GM23338 (cell line): ENCODE measurements around the gene SMAD9. TPM values are rescaled to one million over a fixed set of nuclear protein-coding genes. Genes with fewer than 3 reads are reported as not detected.

Source experiments
- ATAC-seq: fragments of 200-7000 bp; cut with Tn5 transposase; 3 replicates; pipeline ENCODE4 v1.9.1; 2020
- DNase-seq: peaks from one replicate; pipeline ENCODE4 v3.0.0-alpha.2; 2015; ENCODE audit warnings: low spot score
- H2AFZ ChIP-seq: fragments of 200-600 bp; sonication (generic); 2 replicates; pipeline ENCODE4 v1.8.0; 2016; ENCODE audit warnings: antibody characterized with exemption, mild to moderate bottlenecking, moderate library complexity
- H3F3A ChIP-seq: fragments of 200-600 bp; sonication (generic); replicated peaks from 2 replicates; pipeline ENCODE4 v1.8.0; 2017; ENCODE audit warnings: antibody characterized with exemption, mixed run types, low read depth
- H3K27ac ChIP-seq: fragments of 200-600 bp; sonication (generic); 2 replicates; pipeline ENCODE4 v1.6.1; 2016; ENCODE audit warnings: low read depth
- H3K27me3 ChIP-seq: fragments of 200-600 bp; sonication (generic); 2 replicates; pipeline ENCODE4 v1.8.0; 2016; ENCODE audit warnings: mild to moderate bottlenecking, mixed run types, moderate library complexity; ENCODE audit not compliant: insufficient read depth
- H3K36me3 ChIP-seq: fragments of 200-600 bp; sonication (generic); 2 replicates; pipeline ENCODE4 v1.8.0; 2016; ENCODE audit warnings: mild to moderate bottlenecking; ENCODE audit not compliant: insufficient read depth
- H3K4me1 ChIP-seq: fragments of 200-600 bp; sonication (generic); 2 replicates; pipeline ENCODE4 v1.8.0; 2016; ENCODE audit warnings: mild to moderate bottlenecking, moderate library complexity; ENCODE audit not compliant: insufficient read depth
- H3K4me2 ChIP-seq: fragments of 200-600 bp; sonication (generic); 2 replicates; pipeline ENCODE4 v1.7.1; 2017; ENCODE audit warnings: mixed run types
- H3K4me3 ChIP-seq: fragments of 200-600 bp; sonication (generic); 2 replicates; pipeline ENCODE4 v1.6.1; 2016; ENCODE audit warnings: mixed run types
- H3K79me2 ChIP-seq: fragments of 200-600 bp; sonication (generic); replicated peaks from 2 replicates; pipeline ENCODE4 v1.8.0; 2017; ENCODE audit warnings: mild to moderate bottlenecking; ENCODE audit not compliant: insufficient read depth
- H3K9me2 ChIP-seq: fragments of 200-600 bp; sonication (generic); 2 replicates; pipeline ENCODE4 v1.8.0; 2017; ENCODE audit not compliant: insufficient read depth
- H4K20me1 ChIP-seq: fragments of 200-600 bp; sonication (generic); replicated peaks from 2 replicates; pipeline ENCODE4 v1.8.0; 2017; ENCODE audit warnings: mild to moderate bottlenecking; ENCODE audit not compliant: insufficient read depth
- H3K27ac Mint-ChIP-seq: 2 replicates; pipeline ENCODE4 v1.8.0; 2020; ENCODE audit warnings: inconsistent platforms, mild to moderate bottlenecking, moderate library complexity, mixed read lengths
- H3K27me3 Mint-ChIP-seq: 3 replicates; pipeline ENCODE4 v1.8.0; 2022; ENCODE audit warnings: low read depth, mild to moderate bottlenecking, moderate library complexity, mixed read lengths, inconsistent platforms; ENCODE audit not compliant: insufficient read depth, poor library complexity
- H3K36me3 Mint-ChIP-seq: 3 replicates; pipeline ENCODE4 v1.8.0; 2021; ENCODE audit warnings: low read depth, mild to moderate bottlenecking, inconsistent platforms, moderate library complexity, mixed read lengths
- H3K4me1 Mint-ChIP-seq: 3 replicates; pipeline ENCODE4 v1.8.0; 2020; ENCODE audit warnings: mild to moderate bottlenecking, inconsistent platforms, mixed read lengths
- H3K4me3 Mint-ChIP-seq: 3 replicates; pipeline ENCODE4 v1.8.0; 2021; ENCODE audit warnings: moderate library complexity, mild to moderate bottlenecking, inconsistent platforms, mixed read lengths
- H3K9me3 Mint-ChIP-seq: 3 replicates; pipeline ENCODE4 v1.8.0; 2020; ENCODE audit warnings: moderate library complexity, mild to moderate bottlenecking, inconsistent platforms, mixed read lengths
- EZH2 ChIP-seq: fragments of 200-600 bp; sonication (generic); IDR thresholded peaks from one replicate; pipeline ENCODE4 v1.8.0; 2017; ENCODE audit warnings: antibody characterized with exemption, mild to moderate bottlenecking, low read depth; ENCODE audit not compliant: unreplicated experiment
- EZH2phosphoT487 ChIP-seq: fragments of 200-600 bp; sonication (generic); IDR thresholded peaks from one replicate; pipeline ENCODE4 v1.8.1; 2018; ENCODE audit warnings: antibody characterized with exemption; ENCODE audit not compliant: unreplicated experiment
- NANOG ChIP-seq: IDR thresholded peaks from 2 replicates; pipeline ENCODE4 v1.6.1; 2016; ENCODE audit warnings: antibody characterized with exemption, borderline replicate concordance
- POLR2AphosphoS5 ChIP-seq: IDR thresholded peaks from 2 replicates; pipeline ENCODE4 v1.6.1; 2016; ENCODE audit warnings: antibody characterized with exemption, low read depth
- ZNF331 ChIP-seq: fragments of 250-450 bp; sonication (Bioruptor Pico); IDR thresholded peaks from 2 replicates; pipeline ENCODE4 v1.5.0; 2020; ENCODE audit warnings: low read depth, mild to moderate bottlenecking, moderate library complexity
- polyA plus RNA-seq: library from polyadenylated mRNA; unstranded; fragments of >200 nt; fragmentation: Nextera tagmentation; extraction: Ambion mirVana; gene quantifications from 2 replicates; pipeline ENCODE4 v1.2.1, GENCODE V29; 2016
- total RNA-seq: library from RNA; depleted of rRNA; stranded (reverse); fragments of >200 nt; shearing (Covaris generic); gene quantifications from 2 replicates; pipeline ENCODE4 v1.2.3, GENCODE V29; 2014
- TF ChIP-seq, protein P1 (sequence below): IDR thresholded peaks from one replicate; pipeline ENCODE4 v1.6.1; 2018; ENCODE audit warnings: antibody characterized with exemption; ENCODE audit not compliant: unreplicated experiment

Gene SMAD9
- total and polyA plus RNA-seq, 2 experiments from 2014 or later = 0.95 to 1.3 TPM

- TF ChIP-seq, protein P1, sequence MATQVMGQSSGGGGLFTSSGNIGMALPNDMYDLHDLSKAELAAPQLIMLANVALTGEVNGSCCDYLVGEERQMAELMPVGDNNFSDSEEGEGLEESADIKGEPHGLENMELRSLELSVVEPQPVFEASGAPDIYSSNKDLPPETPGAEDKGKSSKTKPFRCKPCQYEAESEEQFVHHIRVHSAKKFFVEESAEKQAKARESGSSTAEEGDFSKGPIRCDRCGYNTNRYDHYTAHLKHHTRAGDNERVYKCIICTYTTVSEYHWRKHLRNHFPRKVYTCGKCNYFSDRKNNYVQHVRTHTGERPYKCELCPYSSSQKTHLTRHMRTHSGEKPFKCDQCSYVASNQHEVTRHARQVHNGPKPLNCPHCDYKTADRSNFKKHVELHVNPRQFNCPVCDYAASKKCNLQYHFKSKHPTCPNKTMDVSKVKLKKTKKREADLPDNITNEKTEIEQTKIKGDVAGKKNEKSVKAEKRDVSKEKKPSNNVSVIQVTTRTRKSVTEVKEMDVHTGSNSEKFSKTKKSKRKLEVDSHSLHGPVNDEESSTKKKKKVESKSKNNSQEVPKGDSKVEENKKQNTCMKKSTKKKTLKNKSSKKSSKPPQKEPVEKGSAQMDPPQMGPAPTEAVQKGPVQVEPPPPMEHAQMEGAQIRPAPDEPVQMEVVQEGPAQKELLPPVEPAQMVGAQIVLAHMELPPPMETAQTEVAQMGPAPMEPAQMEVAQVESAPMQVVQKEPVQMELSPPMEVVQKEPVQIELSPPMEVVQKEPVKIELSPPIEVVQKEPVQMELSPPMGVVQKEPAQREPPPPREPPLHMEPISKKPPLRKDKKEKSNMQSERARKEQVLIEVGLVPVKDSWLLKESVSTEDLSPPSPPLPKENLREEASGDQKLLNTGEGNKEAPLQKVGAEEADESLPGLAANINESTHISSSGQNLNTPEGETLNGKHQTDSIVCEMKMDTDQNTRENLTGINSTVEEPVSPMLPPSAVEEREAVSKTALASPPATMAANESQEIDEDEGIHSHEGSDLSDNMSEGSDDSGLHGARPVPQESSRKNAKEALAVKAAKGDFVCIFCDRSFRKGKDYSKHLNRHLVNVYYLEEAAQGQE = no peak
Observed at GRCh38 chr13:36815062-36815461, 105.0 kb downstream of the SMAD9 start (continued).

GRCh38 chr13:36814465-36814864 lies 105.6 kb downstream of the SMAD9 start:
- Histone ChIP-seq H3K4me2 (no peak overlapping the region), H3F3A (0 out of 2 replicates have a peak, but pooled peaks cover 3% of the 10 kb centered on the region), H3K9me2 (peaks cover 8% of the 10 kb centered on the region; the same call in 1 of the 2 replicates), H3K27ac (no peak overlapping the region), H4K20me1 (no peaks in the 10 kb centered on the region), H3K4me1 (peaks cover 15% of the 10 kb centered on the region), H3K36me3 (no peaks in the 10 kb centered on the region), H3K27me3 (no peaks in the 10 kb centered on the region), H2AFZ (no peak overlapping the region), H3K4me3 (no peak overlapping the region), H3K79me2 (no peaks in the 10 kb centered on the region)
- Mint-ChIP-seq H3K4me1 (peaks cover 18% of the 10 kb centered on the region), H3K27ac (no peak overlapping the region), H3K4me3 (no peak overlapping the region), H3K27me3 (no peaks in the 10 kb centered on the region), H3K36me3 (no peaks in the 10 kb centered on the region), H3K9me3 (no peaks in the 10 kb centered on the region)
- no peak for ATAC-seq
- DNase-seq = no peak
- TF ChIP-seq, protein P1 = no peak
- TF ChIP-seq EZH2 (no peak), ZNF331 (CRISPR knock-in tag) (no peak), EZH2phosphoT487 (no peak), NANOG (no peak)

- peaks cover 11% of the 10 kb centered on the region for H3K4me1 Mint-ChIP-seq
- no peak for DNase-seq
- 0 out of 2 replicates have a peak, but pooled peaks cover 2% of the 10 kb centered on the region for H3F3A ChIP-seq
- H2AFZ ChIP-seq = no peak overlapping the region
- H3K9me2 ChIP-seq = peaks cover 8% of the 10 kb centered on the region; the same call in 1 of the 2 replicates
- no peak overlapping the region for H3K4me3 ChIP-seq
- peaks cover 15% of the 10 kb centered on the region for H3K4me1 ChIP-seq
- TF ChIP-seq EZH2phosphoT487 (no peak), POLR2AphosphoS5 (no peak)
- no peaks in the 10 kb centered on the region for H3K9me3 Mint-ChIP-seq
- H3K36me3 ChIP-seq = no peaks in the 10 kb centered on the region
- H3K27me3 ChIP-seq = no peaks in the 10 kb centered on the region
- no peak overlapping the region for H3K27ac Mint-ChIP-seq
- no peak for ATAC-seq
- no peaks in the 10 kb centered on the region for H3K79me2 ChIP-seq
- H3K4me3 Mint-ChIP-seq = no peak overlapping the region
- H3K4me2 ChIP-seq = no peak overlapping the region
- no peaks in the 10 kb centered on the region for H3K27me3 Mint-ChIP-seq
- no peaks in the 10 kb centered on the region for H3K36me3 Mint-ChIP-seq
- no peak overlapping the region for H3K27ac ChIP-seq
- no peaks in the 10 kb centered on the region for H4K20me1 ChIP-seq
Observed at GRCh38 chr13:36813225-36813624, 106.8 kb downstream of the SMAD9 start.
